ENCODE measurements around the gene ARHGAP22.

ARHGAP22 gene

GRCh38 chr10:48459270-48460150, 145.4 kb downstream of the ARHGAP22 start:
- DNase-seq: no peak

- no peak for DNase-seq
These were observed 146.2 kb downstream of the ARHGAP22 start for GRCh38 chr10:48458662-48459048.

GRCh38 chr10:48457949-48458661, 146.8 kb downstream of the ARHGAP22 start:
- no peak for DNase-seq

- DNase-seq: no peak
These were observed 147.8 kb downstream of the ARHGAP22 start for GRCh38 chr10:48456808-48457761.

- no peak for DNase-seq
These were observed 148.5 kb downstream of the ARHGAP22 start for GRCh38 chr10:48456361-48456804.

GRCh38 chr10:48455392-48456151, 149.3 kb downstream of the ARHGAP22 start:
- no peak for DNase-seq

- no peak for DNase-seq
These were observed 149.8 kb downstream of the ARHGAP22 start for GRCh38 chr10:48455055-48455391.

- no peak for DNase-seq
These were observed 150.4 kb downstream of the ARHGAP22 start for GRCh38 chr10:48454302-48455054.

GRCh38 chr10:48453451-48454301, 151.2 kb downstream of the ARHGAP22 start:
- no peak for DNase-seq

DNA sequence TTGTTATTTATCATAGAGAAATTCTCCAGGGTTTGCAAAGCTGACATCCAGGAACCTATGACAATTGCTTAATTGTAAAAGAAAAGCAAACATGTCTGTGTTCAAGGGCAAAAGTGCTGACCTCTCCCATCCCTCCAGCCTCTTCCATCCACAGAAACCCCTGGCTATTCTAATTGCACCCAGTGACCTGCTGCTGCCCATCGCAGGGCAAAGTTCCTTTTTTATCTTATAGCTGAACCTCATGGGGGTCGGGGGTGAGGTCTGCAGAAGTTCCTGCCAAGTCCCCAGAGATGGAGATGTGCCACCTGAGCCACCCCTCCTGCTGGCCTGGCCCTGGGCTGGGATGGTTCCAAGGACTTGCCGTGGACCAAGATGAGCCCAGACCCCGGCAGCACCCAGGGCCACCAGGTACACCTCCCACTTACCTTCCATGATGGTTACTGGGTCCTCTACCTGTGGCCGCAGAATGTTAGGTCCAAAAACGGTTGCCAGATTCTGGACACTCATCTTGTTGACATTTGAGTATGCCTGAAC, 151.9 kb downstream of the ARHGAP22 start:
- DNase-seq: no peak

- DNase-seq: no peak
These were observed 152.6 kb downstream of the ARHGAP22 start for GRCh38 chr10:48451969-48452878.

- no peak for DNase-seq
These were observed 154.0 kb downstream of the ARHGAP22 start for GRCh38 chr10:48450741-48451466.

DNA sequence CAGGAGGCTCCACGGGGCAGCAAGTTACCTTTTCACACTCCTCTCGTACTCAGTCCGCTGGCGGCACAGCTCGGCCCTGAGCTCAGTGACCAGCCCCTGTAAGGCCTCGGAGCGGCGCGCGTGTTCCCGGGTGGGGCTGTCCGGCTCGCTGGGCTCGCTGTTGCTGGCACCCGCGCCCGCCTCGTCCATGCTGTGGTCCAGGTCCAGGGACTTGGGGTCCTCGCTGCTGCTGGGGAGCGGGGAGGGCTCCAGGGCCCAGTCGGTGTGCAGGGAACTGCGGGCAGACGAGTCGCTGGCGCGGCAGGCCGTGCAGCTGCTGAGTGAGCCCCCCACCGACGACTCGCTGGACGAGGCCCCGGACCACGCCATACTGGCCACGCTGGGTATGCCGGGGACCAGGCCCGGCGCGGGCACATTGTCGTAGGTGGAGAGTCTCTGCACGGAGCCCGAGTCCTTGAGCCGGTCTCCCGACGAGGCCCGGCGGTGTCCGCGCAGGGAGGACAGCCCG, 154.6 kb downstream of the ARHGAP22 start:
- no peak for DNase-seq

GRCh38 chr10:48449501-48450232, 155.2 kb downstream of the ARHGAP22 start:
- no peak for DNase-seq

GRCh38 chr10:48448796-48449195, 156.1 kb downstream of the ARHGAP22 start:
- no peak for DNase-seq

DNA sequence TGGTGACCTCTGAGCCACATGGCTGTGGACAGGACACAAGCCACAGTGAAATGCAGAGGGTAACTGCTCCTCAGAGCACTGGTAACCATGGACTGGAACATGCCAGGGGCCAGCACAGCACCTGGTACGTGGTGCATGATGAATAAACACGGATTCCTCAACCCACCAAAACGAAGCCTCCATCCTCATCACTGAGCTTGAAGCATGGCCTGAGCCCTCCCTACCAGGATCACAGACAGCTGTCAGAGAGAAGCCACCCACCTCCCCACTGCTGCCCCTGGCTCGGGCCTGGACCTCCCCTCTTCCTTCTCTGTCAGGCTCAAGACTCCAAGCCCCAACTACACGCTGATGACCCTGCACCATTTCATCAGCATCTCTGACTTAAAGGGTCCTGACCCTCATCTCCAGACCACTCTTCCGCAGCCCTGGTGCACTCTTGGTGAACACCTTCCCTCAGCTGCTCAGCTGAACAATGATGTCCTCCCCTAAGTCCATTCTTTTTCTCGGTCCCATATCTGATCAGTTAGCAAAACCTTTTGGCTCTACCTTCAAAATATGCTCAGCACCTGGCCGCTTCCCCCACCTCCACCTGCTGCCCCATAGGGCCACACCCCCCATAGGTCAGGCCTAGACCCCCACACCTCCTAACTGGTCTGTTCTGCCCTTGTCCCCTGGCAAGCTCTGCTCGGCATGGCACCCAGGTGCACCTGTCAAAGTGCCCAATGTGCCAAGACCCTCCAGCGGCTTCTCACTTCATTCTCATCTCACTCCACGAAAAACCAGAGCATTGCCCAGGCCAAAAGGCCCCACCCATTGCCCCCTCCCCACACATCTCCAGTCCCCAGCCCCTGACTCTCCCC, 157.3 kb downstream of the ARHGAP22 start:
- no peak for DNase-seq
